ENCODE data around the gene ZNF664. TPM values are rescaled to one million over a fixed set of nuclear protein-coding genes. Genes with fewer than 3 reads are reported as not detected.

ZNF664 gene
- total and polyA plus RNA-seq, 9 donors: 28.3 to 58.9 (median 42.8) TPM

DNA sequence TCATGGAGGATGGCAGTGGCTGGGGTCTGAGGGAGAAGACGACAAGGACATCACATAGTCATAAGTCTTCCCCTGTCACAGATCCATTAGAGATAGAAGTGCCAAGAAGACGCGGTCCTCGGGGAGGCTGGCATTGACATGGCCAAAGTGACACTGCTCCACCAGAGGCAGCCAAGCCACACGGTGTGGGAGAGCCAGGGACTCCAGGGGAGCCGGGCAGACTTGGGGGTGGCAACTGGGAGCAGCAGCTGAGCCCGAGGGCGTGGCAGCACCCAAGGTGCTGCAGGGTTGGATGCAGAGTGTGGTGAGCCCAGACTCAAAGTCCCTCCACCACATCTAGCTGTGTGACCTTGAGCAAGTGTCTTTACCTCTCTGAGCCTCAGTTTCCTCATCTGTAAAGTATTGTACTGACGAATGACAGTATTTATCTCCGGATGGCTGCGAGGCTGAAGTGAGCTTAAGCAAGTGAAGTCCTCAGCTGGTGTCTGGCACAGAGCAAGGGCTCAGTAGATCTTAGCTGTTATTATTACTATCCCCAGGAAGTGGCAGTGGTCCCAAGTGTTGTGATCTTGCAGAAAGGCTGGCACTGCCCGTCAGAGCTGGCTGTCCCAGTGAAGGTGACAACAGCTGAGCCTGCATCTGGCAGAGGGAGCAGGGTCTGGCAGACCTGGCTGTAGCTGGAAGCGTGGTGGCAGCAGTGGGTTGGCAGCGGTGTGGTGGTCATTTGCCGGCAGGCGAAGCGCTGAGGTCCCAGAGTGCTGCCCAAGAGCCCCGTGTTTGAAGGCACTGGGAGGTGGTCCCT is 54.9 kb downstream of the ZNF664 start:
- Histone ChIP-seq H3K9me3 (replicated peaks; ENCODE audit: control insufficient read depth, low read depth, low read length) (no peaks in the 10 kb centered on the region), H3K36me3 (ENCODE audit: control insufficient read depth, insufficient read depth, low read length) (no peaks in the 10 kb centered on the region), H3K4me1 (ENCODE audit: control insufficient read depth, insufficient read depth, low read length) (peaks cover 39% of the 10 kb centered on the region), H3K27ac (ENCODE audit: low read length) (peak overlapping the region; percentile 83), H3K27me3 (ENCODE audit: control insufficient read depth, insufficient read depth, low read length) (no peaks in the 10 kb centered on the region), H3K4me3 (ENCODE audit: low read length) (no peak overlapping the region)
- DNase-seq: peak; percentile 37
- WGBS (ENCODE audit: insufficient coverage): 78% methylated on average over 13 of the region's 18 CpGs

DNA sequence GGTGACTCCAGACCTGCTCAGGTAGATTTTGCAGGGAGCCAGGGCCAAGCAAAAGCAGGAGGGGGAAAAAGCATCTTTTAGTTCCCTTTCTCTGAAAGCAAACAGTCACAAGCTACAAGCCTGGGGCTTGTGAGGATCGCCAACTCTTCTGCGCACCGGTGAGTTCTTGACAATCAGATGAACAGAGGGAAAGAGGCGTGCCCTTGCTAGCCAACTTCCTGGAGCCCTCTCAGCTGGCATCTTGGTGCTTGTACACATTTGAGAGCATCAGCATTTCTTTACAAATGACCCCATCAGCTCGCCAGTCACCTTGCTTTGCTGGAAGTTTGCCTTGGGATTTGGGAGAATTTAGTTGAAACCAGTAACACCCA is 55.5 kb downstream of the ZNF664 start:
- H3K4me1 ChIP-seq (ENCODE audit: control insufficient read depth, insufficient read depth, low read length): peaks cover 39% of the 10 kb centered on the region
- no peaks in the 10 kb centered on the region for H3K9me3 ChIP-seq (replicated peaks; ENCODE audit: control insufficient read depth, low read depth, low read length)
- no peak overlapping the region for H3K27ac ChIP-seq (ENCODE audit: low read length)
- no peaks in the 10 kb centered on the region for H3K36me3 ChIP-seq (ENCODE audit: control insufficient read depth, insufficient read depth, low read length)
- WGBS (ENCODE audit: insufficient coverage): 80% methylated on average over 2 of the region's 5 CpGs
- no peaks in the 10 kb centered on the region for H3K27me3 ChIP-seq (ENCODE audit: control insufficient read depth, insufficient read depth, low read length)
- DNase-seq: no peak
- H3K4me3 ChIP-seq (ENCODE audit: low read length): no peak overlapping the region

DNA sequence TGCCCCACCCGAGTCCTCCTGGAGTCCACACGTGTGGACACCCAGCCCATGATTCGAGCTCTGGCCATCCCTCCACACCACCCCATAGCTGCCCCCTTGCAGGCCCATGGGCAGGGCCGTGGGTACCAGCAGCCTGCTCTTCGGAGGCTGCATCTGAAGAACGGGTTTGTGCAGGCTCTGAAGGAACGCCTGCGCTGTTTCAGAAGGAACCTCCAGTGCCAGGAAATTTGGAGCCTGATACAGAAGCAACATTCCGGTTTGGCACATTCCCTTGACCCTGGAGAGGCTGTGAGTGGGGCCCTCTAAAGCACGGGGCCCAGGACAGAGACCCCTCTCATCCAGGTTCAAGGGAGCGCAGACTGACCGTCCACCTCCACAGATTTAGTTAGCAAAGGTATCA is 57.0 kb downstream of the ZNF664 start:
- no peaks in the 10 kb centered on the region for H3K27me3 ChIP-seq (ENCODE audit: control insufficient read depth, insufficient read depth, low read length)
- H3K9me3 ChIP-seq (replicated peaks; ENCODE audit: control insufficient read depth, low read depth, low read length): no peaks in the 10 kb centered on the region
- 21% methylated on average over 6 of the region's 12 CpGs for WGBS (ENCODE audit: insufficient coverage)
- H3K36me3 ChIP-seq (ENCODE audit: control insufficient read depth, insufficient read depth, low read length): no peaks in the 10 kb centered on the region
- H3K4me1 ChIP-seq (ENCODE audit: control insufficient read depth, insufficient read depth, low read length): peaks cover 35% of the 10 kb centered on the region
- H3K4me3 ChIP-seq (ENCODE audit: low read length): no peak overlapping the region
- peak; percentile 42 for DNase-seq
- H3K27ac ChIP-seq (ENCODE audit: low read length): no peak overlapping the region

DNA sequence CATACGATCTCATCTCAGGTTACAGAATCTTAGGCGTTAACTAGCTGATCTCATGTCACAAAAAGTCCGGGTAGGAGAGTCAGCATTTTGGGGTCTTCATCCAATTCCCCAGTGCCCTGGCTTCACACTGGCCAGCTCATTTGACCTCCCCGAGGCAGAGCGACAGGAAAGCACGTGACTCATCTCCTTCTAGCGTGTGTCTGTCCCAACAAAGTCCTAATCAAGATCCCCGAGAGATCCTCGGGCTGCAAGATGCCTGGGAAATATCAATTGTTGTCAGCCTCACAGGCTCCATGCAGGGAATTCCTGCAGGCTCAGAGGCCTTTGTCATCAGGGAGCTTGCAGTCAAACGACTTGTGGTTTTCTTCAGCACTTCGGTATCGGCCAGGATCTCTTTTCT is 57.5 kb downstream of the ZNF664 start:
- Histone ChIP-seq H3K27ac (ENCODE audit: low read length) (no peak overlapping the region), H3K36me3 (ENCODE audit: control insufficient read depth, insufficient read depth, low read length) (no peaks in the 10 kb centered on the region), H3K4me3 (ENCODE audit: low read length) (no peak overlapping the region), H3K4me1 (ENCODE audit: control insufficient read depth, insufficient read depth, low read length) (peaks cover 35% of the 10 kb centered on the region), H3K9me3 (replicated peaks; ENCODE audit: control insufficient read depth, low read depth, low read length) (no peaks in the 10 kb centered on the region), H3K27me3 (ENCODE audit: control insufficient read depth, insufficient read depth, low read length) (no peaks in the 10 kb centered on the region)
- no peak for DNase-seq
- 11% methylated on average over 11 of the region's 12 CpGs for WGBS (ENCODE audit: insufficient coverage)

DNA sequence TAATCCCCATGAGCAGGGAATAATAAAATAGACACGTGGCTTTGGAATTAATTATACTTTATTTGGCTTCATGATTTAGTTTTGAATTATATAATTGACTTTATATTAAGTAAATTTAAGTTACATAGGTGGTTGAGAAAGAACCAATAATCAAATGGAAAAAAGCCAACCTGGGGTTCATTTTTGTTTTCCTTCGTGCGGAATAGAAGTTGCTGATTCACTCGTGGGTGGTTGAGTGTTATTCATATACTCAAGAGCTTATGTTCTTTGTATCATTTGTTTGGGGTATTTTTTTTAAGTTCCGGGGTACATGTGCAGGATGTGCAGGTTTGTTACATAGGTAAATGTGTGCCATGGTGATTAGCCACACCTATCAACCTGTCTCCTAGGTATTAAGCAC is 58.0 kb downstream of the ZNF664 start:
- H3K4me1 ChIP-seq (ENCODE audit: control insufficient read depth, insufficient read depth, low read length): peaks cover 32% of the 10 kb centered on the region
- no peaks in the 10 kb centered on the region for H3K9me3 ChIP-seq (replicated peaks; ENCODE audit: control insufficient read depth, low read depth, low read length)
- H3K36me3 ChIP-seq (ENCODE audit: control insufficient read depth, insufficient read depth, low read length): no peaks in the 10 kb centered on the region
- H3K27me3 ChIP-seq (ENCODE audit: control insufficient read depth, insufficient read depth, low read length): no peaks in the 10 kb centered on the region
- WGBS (ENCODE audit: insufficient coverage): no CpG with 5 or more reads among the region's 5 CpGs
- no peak overlapping the region for H3K4me3 ChIP-seq (ENCODE audit: low read length)
- no peak for DNase-seq
- H3K27ac ChIP-seq (ENCODE audit: low read length): no peak overlapping the region

DNA sequence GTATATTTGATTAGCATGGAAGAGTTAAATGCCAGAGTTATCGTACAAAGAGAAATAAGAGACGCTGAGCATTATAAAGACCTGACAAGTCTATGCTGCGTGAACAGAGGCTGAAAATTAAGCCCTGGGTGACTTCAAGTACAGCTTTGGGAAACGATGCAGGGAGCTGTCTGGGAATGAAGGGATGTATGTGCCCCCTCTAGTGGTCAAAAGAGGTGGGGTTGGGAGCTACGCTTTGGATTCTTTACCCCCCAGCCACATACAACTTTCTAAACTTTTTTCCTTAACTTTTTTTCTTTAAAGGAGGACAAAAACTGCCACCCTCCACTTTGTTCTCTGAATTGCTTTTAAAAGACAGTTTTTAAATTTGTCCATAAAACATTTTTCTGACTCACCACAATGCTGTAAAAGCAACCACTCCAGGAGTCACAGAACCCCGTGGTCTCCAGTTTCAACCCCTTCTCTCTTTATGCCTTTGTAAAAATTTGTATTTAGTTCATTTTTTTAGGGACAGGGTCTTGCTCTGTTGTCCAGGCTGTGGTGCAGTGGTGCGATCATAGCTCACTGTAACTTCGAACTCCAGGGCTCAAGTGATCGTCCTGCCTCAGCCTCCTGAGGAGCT is 59.4 kb downstream of the ZNF664 start:
- Histone ChIP-seq H3K27ac (ENCODE audit: low read length) (no peak overlapping the region), H3K9me3 (replicated peaks; ENCODE audit: control insufficient read depth, low read depth, low read length) (no peaks in the 10 kb centered on the region), H3K27me3 (ENCODE audit: control insufficient read depth, insufficient read depth, low read length) (no peaks in the 10 kb centered on the region), H3K4me3 (ENCODE audit: low read length) (no peak overlapping the region), H3K36me3 (ENCODE audit: control insufficient read depth, insufficient read depth, low read length) (no peaks in the 10 kb centered on the region), H3K4me1 (ENCODE audit: control insufficient read depth, insufficient read depth, low read length) (peaks cover 20% of the 10 kb centered on the region)
- WGBS (ENCODE audit: insufficient coverage): 35% methylated on average over 3 of the region's 9 CpGs
- peak; percentile 76 for DNase-seq

DNA sequence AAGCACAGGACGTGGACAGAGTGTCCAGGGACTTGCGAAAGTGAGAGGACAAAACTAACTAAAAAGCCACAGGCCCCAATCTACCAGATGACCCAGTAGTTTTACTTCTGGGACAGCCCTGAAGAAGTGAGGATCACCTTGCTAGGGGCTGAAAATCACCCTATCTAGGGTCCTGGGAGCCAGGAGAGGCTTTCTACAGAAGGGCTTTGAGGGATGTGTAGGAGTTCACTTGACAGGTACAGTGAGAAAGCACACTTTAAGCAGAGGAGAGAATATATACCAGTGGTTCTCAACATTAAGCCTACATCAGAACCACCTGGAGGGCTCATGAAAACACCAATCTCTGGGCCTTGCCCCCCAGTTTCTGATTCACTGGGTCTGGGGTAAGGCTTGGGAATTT is 60.8 kb downstream of the ZNF664 start:
- Histone ChIP-seq H3K36me3 (ENCODE audit: control insufficient read depth, insufficient read depth, low read length) (no peaks in the 10 kb centered on the region), H3K27ac (ENCODE audit: low read length) (no peak overlapping the region), H3K4me1 (ENCODE audit: control insufficient read depth, insufficient read depth, low read length) (peaks cover 9% of the 10 kb centered on the region), H3K4me3 (ENCODE audit: low read length) (no peak overlapping the region), H3K9me3 (replicated peaks; ENCODE audit: control insufficient read depth, low read depth, low read length) (no peaks in the 10 kb centered on the region), H3K27me3 (ENCODE audit: control insufficient read depth, insufficient read depth, low read length) (no peaks in the 10 kb centered on the region)
- WGBS (ENCODE audit: insufficient coverage): no CpG with 5 or more reads among the region's 2 CpGs
- DNase-seq: no peak

DNA sequence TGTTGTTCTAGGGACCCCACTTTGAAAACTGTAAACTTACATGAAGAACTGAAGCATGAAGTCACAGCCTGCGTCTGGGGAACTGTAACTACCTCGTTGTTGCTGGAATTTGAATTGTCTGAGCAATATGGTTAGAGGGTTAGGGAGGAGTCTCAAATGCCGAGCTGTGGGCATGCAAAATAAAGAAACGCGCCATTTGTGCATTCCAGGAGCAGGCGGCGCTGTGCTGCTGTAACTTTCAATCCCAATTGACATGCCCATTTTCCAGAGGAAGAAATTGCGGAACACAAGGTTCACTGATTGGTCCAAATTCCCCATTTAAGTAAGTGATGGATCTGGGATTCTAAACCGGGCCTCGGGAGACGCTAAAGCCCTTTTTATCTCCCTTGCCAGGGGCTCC is 61.3 kb downstream of the ZNF664 start:
- no peaks in the 10 kb centered on the region for H3K27me3 ChIP-seq (ENCODE audit: control insufficient read depth, insufficient read depth, low read length)
- H3K9me3 ChIP-seq (replicated peaks; ENCODE audit: control insufficient read depth, low read depth, low read length): no peaks in the 10 kb centered on the region
- H3K4me3 ChIP-seq (ENCODE audit: low read length): no peak overlapping the region
- 72% methylated on average over 10 of the region's 11 CpGs for WGBS (ENCODE audit: insufficient coverage)
- H3K27ac ChIP-seq (ENCODE audit: low read length): no peak overlapping the region
- H3K4me1 ChIP-seq (ENCODE audit: control insufficient read depth, insufficient read depth, low read length): peaks cover 9% of the 10 kb centered on the region
- no peak for DNase-seq
- H3K36me3 ChIP-seq (ENCODE audit: control insufficient read depth, insufficient read depth, low read length): no peaks in the 10 kb centered on the region

DNA sequence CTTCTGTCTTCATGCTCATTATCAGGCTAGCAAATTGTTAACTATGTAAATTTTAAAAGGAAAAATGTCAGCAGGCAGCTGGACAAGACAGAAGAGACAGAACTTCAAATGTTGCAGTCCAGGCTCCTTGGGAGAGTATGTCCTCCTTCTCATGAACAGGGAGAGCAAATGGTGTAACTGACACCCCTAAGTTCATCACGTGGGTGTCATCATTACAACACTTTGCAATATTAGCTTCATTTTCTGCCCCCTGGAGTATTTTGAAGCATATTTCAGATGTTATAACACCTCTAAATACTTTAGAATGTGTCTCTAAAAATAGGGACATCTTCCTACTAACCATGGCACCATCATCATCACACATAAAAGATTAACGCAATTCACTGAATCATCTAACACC is 62.1 kb downstream of the ZNF664 start:
- 100% methylated on average over 1 of the region's 2 CpGs for WGBS (ENCODE audit: insufficient coverage)
- Histone ChIP-seq H3K36me3 (ENCODE audit: control insufficient read depth, insufficient read depth, low read length) (no peaks in the 10 kb centered on the region), H3K4me1 (ENCODE audit: control insufficient read depth, insufficient read depth, low read length) (peaks cover 4% of the 10 kb centered on the region)

DNA sequence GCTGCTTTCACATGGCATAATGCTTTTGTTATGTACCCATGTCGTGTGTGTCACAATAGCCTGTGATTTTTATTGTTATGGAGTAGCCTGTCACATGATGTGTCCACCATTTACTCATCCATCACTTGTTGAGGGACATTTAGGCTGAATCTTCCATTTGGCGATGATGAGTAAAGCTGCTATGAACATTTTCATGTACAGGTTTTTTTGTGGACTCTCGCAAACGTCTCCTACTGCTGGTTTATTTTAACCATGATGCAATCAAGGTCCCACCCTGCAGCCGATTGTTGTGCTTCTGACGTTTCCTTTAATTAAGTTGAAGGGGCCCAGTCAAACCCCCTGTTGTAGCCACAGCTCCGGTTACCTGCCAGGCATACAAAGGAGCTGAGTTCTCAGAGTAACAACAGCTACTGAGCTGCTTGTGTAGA is 63.2 kb downstream of the ZNF664 start:
- Histone ChIP-seq H3K36me3 (ENCODE audit: control insufficient read depth, insufficient read depth, low read length) (no peaks in the 10 kb centered on the region), H3K27ac (ENCODE audit: low read length) (no peak overlapping the region), H3K4me3 (ENCODE audit: low read length) (no peak overlapping the region), H3K4me1 (ENCODE audit: control insufficient read depth, insufficient read depth, low read length) (peaks cover 2% of the 10 kb centered on the region), H3K9me3 (replicated peaks; ENCODE audit: control insufficient read depth, low read depth, low read length) (no peaks in the 10 kb centered on the region), H3K27me3 (ENCODE audit: control insufficient read depth, insufficient read depth, low read length) (no peaks in the 10 kb centered on the region)
- 0% methylated on average over 2 of the region's 7 CpGs for WGBS (ENCODE audit: insufficient coverage)
- DNase-seq: no peak

More for the DNA sequence above, 62.1 kb downstream of the ZNF664 start:
- no peaks in the 10 kb centered on the region for H3K27me3 ChIP-seq (ENCODE audit: control insufficient read depth, insufficient read depth, low read length)
- H3K27ac ChIP-seq (ENCODE audit: low read length): no peak overlapping the region
- H3K9me3 ChIP-seq (replicated peaks; ENCODE audit: control insufficient read depth, low read depth, low read length): no peaks in the 10 kb centered on the region
- no peak for DNase-seq
- no peak overlapping the region for H3K4me3 ChIP-seq (ENCODE audit: low read length)
